H9 (cell line): ENCODE measurements around the gene NOS1AP. TPM values are rescaled to one million over a fixed set of nuclear protein-coding genes. Genes with fewer than 3 reads are reported as not detected.
A peak's percentile ranks its signal among the peaks of the same experiment; 100 is the strongest.

Source experiments
- DNase-seq: peaks from one replicate; pipeline ENCODE4 v3.0.0-alpha.2; 2017
- H2AFZ ChIP-seq: one replicate; pipeline ENCODE4 v1.6.1; 2013; ENCODE audit warnings: mild to moderate bottlenecking, low read length, control low read depth, moderate library complexity
- H2AK5ac ChIP-seq: 2 replicates; pipeline ENCODE4 v1.6.1; 2013; ENCODE audit warnings: low read length, control low read depth, mixed read lengths; ENCODE audit not compliant: insufficient read length
- H2BK120ac ChIP-seq: one replicate; pipeline ENCODE4 v1.6.1; 2013; ENCODE audit warnings: low read depth, mild to moderate bottlenecking, low read length, control low read depth, inconsistent platforms; ENCODE audit not compliant: poor library complexity, severe bottlenecking
- H2BK12ac ChIP-seq: 2 replicates; pipeline ENCODE4 v1.6.1; 2013; ENCODE audit warnings: low read length, control low read depth, mixed read lengths, low read depth; ENCODE audit not compliant: insufficient read length
- H2BK15ac ChIP-seq: 2 replicates; pipeline ENCODE4 v1.6.1; 2013; ENCODE audit warnings: low read depth, low read length, control low read depth
- H2BK20ac ChIP-seq: one replicate; pipeline ENCODE4 v1.6.1; 2013; ENCODE audit warnings: low read depth, mild to moderate bottlenecking, low read length, control low read depth, inconsistent platforms; ENCODE audit not compliant: poor library complexity, severe bottlenecking
- H2BK5ac ChIP-seq: 2 replicates; pipeline ENCODE4 v1.6.1; 2013; ENCODE audit warnings: low read length, control low read depth, mixed read lengths; ENCODE audit not compliant: insufficient read length
- H3K14ac ChIP-seq: 2 replicates; pipeline ENCODE4 v1.6.1; 2013; ENCODE audit warnings: low read length, control low read depth; ENCODE audit not compliant: insufficient read depth
- H3K18ac ChIP-seq: 2 replicates; pipeline ENCODE4 v1.6.1; 2013; ENCODE audit warnings: low read depth, mild to moderate bottlenecking, mixed read lengths, low read length, control low read depth; ENCODE audit not compliant: insufficient read length
- H3K23ac ChIP-seq: 2 replicates; pipeline ENCODE4 v1.6.1; 2013; ENCODE audit warnings: low read length, control low read depth, mixed read lengths, low read depth; ENCODE audit not compliant: insufficient read length
- H3K23me2 ChIP-seq: 2 replicates; pipeline ENCODE4 v1.6.1; 2013; ENCODE audit warnings: low read depth, mild to moderate bottlenecking, mixed read lengths, low read length, control low read depth; ENCODE audit not compliant: insufficient read length, poor library complexity, severe bottlenecking
- H3K27ac ChIP-seq: 2 replicates; pipeline ENCODE4 v1.5.1; 2013; ENCODE audit warnings: low read length, control low read depth, mixed read lengths, low read depth; ENCODE audit not compliant: insufficient read length
- H3K27me3 ChIP-seq: 2 replicates; pipeline ENCODE4 v1.6.1; 2013; ENCODE audit warnings: low read length, control low read depth, inconsistent platforms; ENCODE audit not compliant: insufficient read depth
- H3K4ac ChIP-seq: 2 replicates; pipeline ENCODE4 v1.6.1; 2013; ENCODE audit warnings: low read depth, mild to moderate bottlenecking, control low read depth, inconsistent platforms, low read length, moderate library complexity
- H3K4me1 ChIP-seq: 2 replicates; pipeline ENCODE4 v1.6.1; 2013; ENCODE audit warnings: low read length, control low read depth, inconsistent platforms; ENCODE audit not compliant: insufficient read depth
- H3K4me2 ChIP-seq: 2 replicates; pipeline ENCODE4 v1.6.1; 2013; ENCODE audit warnings: low read length, control low read depth, mixed read lengths; ENCODE audit not compliant: insufficient read length, insufficient read depth
- H3K56ac ChIP-seq: 2 replicates; pipeline ENCODE4 v1.6.1; 2013; ENCODE audit warnings: low read depth, mild to moderate bottlenecking, mixed read lengths, low read length, control low read depth; ENCODE audit not compliant: insufficient read length
- H3K79me1 ChIP-seq: 2 replicates; pipeline ENCODE4 v1.6.1; 2013; ENCODE audit warnings: low read depth, mild to moderate bottlenecking, moderate library complexity, low read length, control low read depth, inconsistent platforms; ENCODE audit not compliant: insufficient read depth, poor library complexity, severe bottlenecking
- H3K79me2 ChIP-seq: 2 replicates; pipeline ENCODE4 v1.6.1; 2013; ENCODE audit warnings: low read length, control low read depth, inconsistent platforms; ENCODE audit not compliant: insufficient read depth
- H3K9ac ChIP-seq: 2 replicates; pipeline ENCODE4 v1.6.1; 2013; ENCODE audit warnings: low read length, control low read depth, mixed read lengths; ENCODE audit not compliant: insufficient read length; ENCODE audit errors: extremely low read depth
- H3K9me3 ChIP-seq: one replicate; pipeline ENCODE4 v1.6.1; 2013; ENCODE audit warnings: low read depth, low read length, inconsistent platforms; ENCODE audit not compliant: control insufficient read depth
- H3T11ph ChIP-seq: one replicate; pipeline ENCODE4 v1.6.1; 2013; ENCODE audit warnings: mild to moderate bottlenecking, low read length, control low read depth, inconsistent platforms
- H4K20me1 ChIP-seq: one replicate; pipeline ENCODE4 v1.6.1; 2013; ENCODE audit not compliant: control insufficient read depth, insufficient read length, insufficient read depth
- H4K5ac ChIP-seq: 2 replicates; pipeline ENCODE4 v1.6.1; 2013; ENCODE audit warnings: low read depth, mild to moderate bottlenecking, mixed read lengths, low read length, control low read depth; ENCODE audit not compliant: insufficient read length
- H4K8ac ChIP-seq: replicated peaks from 2 replicates; pipeline ENCODE4 v1.6.1; 2013; ENCODE audit warnings: low read length, control low read depth, mixed read lengths, low read depth; ENCODE audit not compliant: insufficient read length
- H4K91ac ChIP-seq: 2 replicates; pipeline ENCODE4 v1.6.1; 2013; ENCODE audit warnings: low read depth, mild to moderate bottlenecking, moderate library complexity, mixed read lengths, low read length, control low read depth; ENCODE audit not compliant: insufficient read length
- H3K27ac Mint-ChIP-seq, 3 experiments: 2 replicates in 2 of 3; 3 replicates in 1 of 3; pipeline ENCODE4 v1.8.0; 2020 to 2021; ENCODE audit warnings: mixed read lengths in 3 of 3, mild to moderate bottlenecking in 1 of 3, moderate library complexity in 1 of 3
- H3K27me3 Mint-ChIP-seq: 2 replicates; pipeline ENCODE4 v1.8.0; 2021; ENCODE audit warnings: low read depth, mild to moderate bottlenecking, moderate library complexity, mixed read lengths
- H3K36me3 Mint-ChIP-seq, 3 experiments: 2 replicates in 2 of 3; 3 replicates in 1 of 3; pipeline ENCODE4 v1.8.0; 2020 to 2021; ENCODE audit warnings: low read depth in 3 of 3, mixed read lengths in 3 of 3; ENCODE audit not compliant: insufficient read depth in 1 of 3
- H3K4me1 Mint-ChIP-seq, 2 experiments: 2 replicates each; pipeline ENCODE4 v1.8.0; 2020; ENCODE audit warnings: mixed read lengths in 2 of 2
- H3K4me3 Mint-ChIP-seq, 2 experiments: 2 replicates in 1 of 2; 3 replicates in 1 of 2; pipeline ENCODE4 v1.8.0; 2020 to 2021; ENCODE audit warnings: mild to moderate bottlenecking in 2 of 2, mixed read lengths in 2 of 2, moderate library complexity in 1 of 2
- H3K9me3 Mint-ChIP-seq, 2 experiments: 2 replicates in 1 of 2; 3 replicates in 1 of 2; pipeline ENCODE4 v1.8.0; 2020; ENCODE audit warnings: mild to moderate bottlenecking in 2 of 2, mixed read lengths in 2 of 2, moderate library complexity in 1 of 2
- WGBS: extraction: QIAGEN DNeasy Blood & Tissue Kit; methylation state at CpG from one replicate; pipeline ENCODE4 v1.1.7; 2013; ENCODE audit warnings: missing lambda C conversion rate, low lambda C conversion rate, mixed read lengths; ENCODE audit not compliant: insufficient read length; ENCODE audit errors: extremely low coverage; 5-methylcytosine and 5-hydroxymethylcytosine counted together
- total RNA-seq: library from RNA; stranded (reverse); gene quantifications from 2 replicates; pipeline ENCODE4 v1.2.1, GENCODE V29; 2021
- TF ChIP-seq, protein P1 (sequence below): fragments of 200-600 bp; sonication (generic); conservative IDR thresholded peaks from 3 replicates; pipeline ENCODE4 v1.8.0; 2021; ENCODE audit warnings: antibody characterized with exemption, mild to moderate bottlenecking

NOS1AP gene
- total RNA-seq, 1 experiment from 2014 or later, result 8.4 TPM

DNA sequence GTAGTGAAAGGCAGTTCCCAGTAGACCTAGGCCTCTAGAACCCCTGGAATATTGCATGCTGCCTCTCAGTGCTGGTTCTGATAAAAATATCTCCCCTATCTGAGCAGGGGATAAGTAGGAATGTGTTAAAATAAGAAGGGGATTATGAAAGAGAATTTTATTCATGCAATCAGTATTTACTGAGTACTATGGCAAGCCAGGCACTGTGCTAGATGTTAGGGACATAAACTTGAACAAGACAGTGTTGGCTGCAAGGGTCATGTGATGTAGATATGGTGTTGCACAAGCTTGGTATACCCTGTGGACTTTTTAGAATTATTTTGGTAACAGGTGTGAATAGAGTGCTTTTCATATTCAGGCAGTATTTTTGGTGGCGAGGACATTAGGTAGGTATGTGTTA lies 23.6 kb downstream of the NOS1AP start:
- Histone ChIP-seq H2AFZ (no peak overlapping the region), H3K27me3 (no peaks in the 10 kb centered on the region; the same call in 1 of the 2 replicates), H3K4me1 (peaks cover 10% of the 10 kb centered on the region; the same call in 1 of the 2 replicates), H2BK120ac (no peak overlapping the region), H2BK12ac (no peak overlapping the region), H3K4me2 (no peak overlapping the region), H2BK15ac (no peak overlapping the region), H2BK5ac (no peak overlapping the region), H4K8ac (no peak overlapping the region), H3K9ac (no peak overlapping the region), H4K5ac (no peak overlapping the region), H3K23ac (no peak overlapping the region), H3T11ph (no peak overlapping the region), H4K20me1 (no peaks in the 10 kb centered on the region), H3K23me2 (no peaks in the 10 kb centered on the region), H2BK20ac (no peak overlapping the region), H3K18ac (no peak overlapping the region), H3K14ac (no peak overlapping the region), H3K9me3 (no peaks in the 10 kb centered on the region), H3K56ac (no peak overlapping the region), H3K79me1 (no peaks in the 10 kb centered on the region), H2AK5ac (peak overlapping the region; percentile 33), H3K79me2 (peaks cover 7% of the 10 kb centered on the region; the same call in 1 of the 2 replicates), H4K91ac (no peak overlapping the region), H3K27ac (no peak overlapping the region), H3K4ac (no peak overlapping the region)
- TF ChIP-seq, protein P1, sequence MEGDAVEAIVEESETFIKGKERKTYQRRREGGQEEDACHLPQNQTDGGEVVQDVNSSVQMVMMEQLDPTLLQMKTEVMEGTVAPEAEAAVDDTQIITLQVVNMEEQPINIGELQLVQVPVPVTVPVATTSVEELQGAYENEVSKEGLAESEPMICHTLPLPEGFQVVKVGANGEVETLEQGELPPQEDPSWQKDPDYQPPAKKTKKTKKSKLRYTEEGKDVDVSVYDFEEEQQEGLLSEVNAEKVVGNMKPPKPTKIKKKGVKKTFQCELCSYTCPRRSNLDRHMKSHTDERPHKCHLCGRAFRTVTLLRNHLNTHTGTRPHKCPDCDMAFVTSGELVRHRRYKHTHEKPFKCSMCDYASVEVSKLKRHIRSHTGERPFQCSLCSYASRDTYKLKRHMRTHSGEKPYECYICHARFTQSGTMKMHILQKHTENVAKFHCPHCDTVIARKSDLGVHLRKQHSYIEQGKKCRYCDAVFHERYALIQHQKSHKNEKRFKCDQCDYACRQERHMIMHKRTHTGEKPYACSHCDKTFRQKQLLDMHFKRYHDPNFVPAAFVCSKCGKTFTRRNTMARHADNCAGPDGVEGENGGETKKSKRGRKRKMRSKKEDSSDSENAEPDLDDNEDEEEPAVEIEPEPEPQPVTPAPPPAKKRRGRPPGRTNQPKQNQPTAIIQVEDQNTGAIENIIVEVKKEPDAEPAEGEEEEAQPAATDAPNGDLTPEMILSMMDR, result no peak
- H3K4me3 Mint-ChIP-seq, result no peak overlapping the region
- no peak for DNase-seq
- H3K4me1 Mint-ChIP-seq, result peaks cover 34 to 48% of the 10 kb centered on the region in 2 experiments
- no CpG with 5 or more reads among the region's 1 CpG for WGBS
- H3K9me3 Mint-ChIP-seq, result peaks cover 4 to 10% of the 10 kb centered on the region in 2 experiments
- peak overlapping the region in 1 of 3 experiments; percentile 48; a peak in 1 of 7 replicates for H3K27ac Mint-ChIP-seq
- peaks cover 35% of the 10 kb centered on the region for H3K27me3 Mint-ChIP-seq
- H3K36me3 Mint-ChIP-seq, result peaks cover 3 to 18% (median 10%) of the 10 kb centered on the region in 3 experiments; a peak in 6 of 7 replicates
